HEK293 (cell line): ENCODE results near the gene ALOXE3.

Experiments
- CTCF ChIA-PET: fragments of 350-600 bp; formaldehyde crosslinking; extraction: SDS; loops from one replicate; lab custom pipeline; 2021; ENCODE audit warnings: antibody characterized with exemption; lab: Yijun Ruan, JAX
- POLR2A ChIA-PET: fragments of 300-600 bp; formaldehyde crosslinking; extraction: SDS; loops from one replicate; lab custom pipeline; 2020; ENCODE audit warnings: antibody characterized with exemption, inconsistent platforms; lab: Yijun Ruan, JAX
- H3K27ac ChIP-seq: fragments of 200-500 bp; sonication (Bioruptor generic); 2 replicates; pipeline ENCODE4 v1.5.1; 2014; ENCODE audit warnings: low read depth, low read length, control low read depth, inconsistent platforms; ENCODE audit errors: extremely low read depth
- H3K36me3 ChIP-seq, 2 experiments: fragments of 200-500 bp in 1 of 2; sonication (Bioruptor generic) in 1 of 2; 1 replicate in 1 of 2; 2 replicates in 1 of 2; pipeline ENCODE4 v1.5.1; 2014 to 2017; ENCODE audit warnings: inconsistent platforms in 2 of 2, low read length in 2 of 2; ENCODE audit not compliant: control insufficient read depth in 2 of 2, insufficient read depth in 1 of 2
- H3K4me1 ChIP-seq: fragments of 200-500 bp; sonication (Bioruptor generic); 2 replicates; pipeline ENCODE4 v1.5.1; 2014; ENCODE audit warnings: mild to moderate bottlenecking, low read length, inconsistent platforms; ENCODE audit not compliant: control insufficient read depth, insufficient read depth
- H3K4me3 ChIP-seq: 2 replicates; pipeline ENCODE4 v1.5.1; 2011; ENCODE audit warnings: low read depth, mild to moderate bottlenecking, control low read depth, low read length, moderate library complexity
- H3K9me3 ChIP-seq: fragments of 200-500 bp; sonication (Bioruptor generic); 2 replicates; pipeline ENCODE4 v1.5.1; 2014; ENCODE audit warnings: low read depth, low read length, inconsistent platforms; ENCODE audit not compliant: control insufficient read depth, insufficient read depth
- GLI4 ChIP-seq: fragments of 450-650 bp; formaldehyde crosslinking; IDR thresholded peaks from 2 replicates; pipeline ENCODE4 v1.5.1; 2016; ENCODE audit warnings: missing biosample characterization, missing genetic modification characterization
- HOXC10 ChIP-seq: sonication (generic); formaldehyde crosslinking; IDR thresholded peaks from 2 replicates; pipeline ENCODE4 v1.8.1; 2023; ENCODE audit warnings: mild to moderate bottlenecking, missing genetic modification reagents
- MYNN ChIP-seq: fragments of 450-650 bp; formaldehyde crosslinking; IDR thresholded peaks from 2 replicates; pipeline ENCODE4 v1.5.1; 2016; ENCODE audit warnings: missing biosample characterization, missing genetic modification characterization, borderline replicate concordance
- SCRT1 ChIP-seq: fragments of 450-650 bp; formaldehyde crosslinking; IDR thresholded peaks from 2 replicates; pipeline ENCODE4 v1.5.1; 2016; ENCODE audit warnings: missing biosample characterization, missing genetic modification characterization, borderline replicate concordance
- SCRT2 ChIP-seq: fragments of 450-650 bp; formaldehyde crosslinking; IDR thresholded peaks from 2 replicates; pipeline ENCODE4 v1.5.1; 2016; ENCODE audit warnings: missing biosample characterization, missing genetic modification characterization
- ZNF239 ChIP-seq: fragments of 450-650 bp; formaldehyde crosslinking; IDR thresholded peaks from 2 replicates; pipeline ENCODE4 v1.5.1; 2016; ENCODE audit warnings: missing biosample characterization, missing genetic modification characterization
- ZNF354C ChIP-seq: fragments of 450-650 bp; formaldehyde crosslinking; IDR thresholded peaks from 2 replicates; pipeline ENCODE4 v1.5.1; 2016; ENCODE audit warnings: missing biosample characterization, missing genetic modification characterization, low read depth, borderline replicate concordance
- ZNF366 ChIP-seq: fragments of 450-650 bp; formaldehyde crosslinking; conservative IDR thresholded peaks from 2 replicates; pipeline ENCODE4 v1.5.1; 2016; ENCODE audit warnings: missing biosample characterization, missing genetic modification characterization
- ZNF624 ChIP-seq: fragments of 450-650 bp; formaldehyde crosslinking; IDR thresholded peaks from 2 replicates; pipeline ENCODE4 v1.5.1; 2017; ENCODE audit warnings: missing biosample characterization, missing genetic modification characterization
- ZNF660 ChIP-seq: fragments of 450-650 bp; IDR thresholded peaks from 2 replicates; pipeline ENCODE4 v1.5.1; 2018; ENCODE audit warnings: missing biosample characterization, mild to moderate bottlenecking, missing genetic modification characterization
- ZNF677 ChIP-seq: fragments of 450-650 bp; IDR thresholded peaks from 2 replicates; pipeline ENCODE4 v1.5.0; 2018; ENCODE audit warnings: missing biosample characterization, mild to moderate bottlenecking, missing genetic modification characterization, moderate library complexity
- ZNF701 ChIP-seq: fragments of 450-650 bp; formaldehyde crosslinking; IDR thresholded peaks from 2 replicates; pipeline ENCODE4 v1.5.1; 2016; ENCODE audit warnings: missing biosample characterization, missing genetic modification characterization
- ZNF777 ChIP-seq: fragments of 450-650 bp; formaldehyde crosslinking; IDR thresholded peaks from 2 replicates; pipeline ENCODE4 v1.5.1; 2017; ENCODE audit warnings: missing biosample characterization, missing genetic modification characterization, borderline replicate concordance
- ZNF791 ChIP-seq: fragments of 450-650 bp; formaldehyde crosslinking; IDR thresholded peaks from 2 replicates; pipeline ENCODE4 v1.5.1; 2016; ENCODE audit warnings: missing biosample characterization, missing genetic modification characterization
- ZNF792 ChIP-seq: fragments of 450-650 bp; formaldehyde crosslinking; IDR thresholded peaks from 2 replicates; pipeline ENCODE4 v1.5.1; 2016; ENCODE audit warnings: missing biosample characterization, missing genetic modification characterization
- ZNF837 ChIP-seq: fragments of 450-650 bp; formaldehyde crosslinking; IDR thresholded peaks from 2 replicates; pipeline ENCODE4 v1.5.1; 2016; ENCODE audit warnings: missing biosample characterization, missing genetic modification characterization
- TF ChIP-seq, protein P1 (sequence below): fragments of 450-650 bp; IDR thresholded peaks from 2 replicates; pipeline ENCODE4 v1.5.1; 2018; ENCODE audit warnings: missing biosample characterization, missing genetic modification characterization
- TF ChIP-seq, protein P2 (sequence below): fragments of 450-650 bp; formaldehyde crosslinking; IDR thresholded peaks from 2 replicates; pipeline ENCODE4 v1.5.1; 2016; ENCODE audit warnings: missing biosample characterization, missing genetic modification characterization, low read depth
- TF ChIP-seq, protein P3 (sequence below): fragments of 450-650 bp; formaldehyde crosslinking; IDR thresholded peaks from 2 replicates; pipeline ENCODE4 v1.5.1; 2016; ENCODE audit warnings: missing biosample characterization, missing genetic modification characterization

Gene ALOXE3

DNA sequence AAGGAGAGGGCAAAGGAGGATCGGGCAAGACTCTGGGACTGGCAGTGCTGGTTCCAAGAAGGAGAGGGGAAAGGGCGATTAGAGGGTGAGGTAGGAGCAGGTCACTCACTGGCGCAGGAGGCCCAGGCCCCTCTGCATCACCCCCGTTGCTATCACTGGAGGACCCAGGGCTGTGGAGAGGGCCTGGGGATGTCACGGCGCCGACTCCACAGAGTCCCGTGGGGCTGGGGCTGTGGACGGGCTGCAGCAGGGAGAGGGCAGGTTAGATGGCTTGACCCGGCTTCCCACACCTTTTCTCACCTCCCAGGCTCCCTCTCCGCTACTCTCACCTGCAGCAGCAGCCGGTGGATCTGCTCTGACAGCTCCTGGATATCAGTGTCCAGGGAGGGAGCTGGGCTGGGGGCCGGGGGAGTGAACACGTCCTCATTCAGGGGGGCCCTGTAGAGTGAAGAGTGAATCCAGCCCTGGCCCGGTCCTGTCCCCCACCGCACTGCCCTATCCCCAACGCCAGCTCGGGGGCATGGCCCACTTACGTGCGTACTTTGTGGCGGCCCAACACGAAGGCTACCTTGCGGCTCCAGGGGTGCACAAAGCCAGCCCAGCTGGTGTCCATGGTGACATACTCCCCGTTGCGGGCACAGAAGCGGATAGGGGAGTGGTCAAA is 29.0 kb upstream of the ALOXE3 start:
- H3K36me3 ChIP-seq = peaks cover 0 to 73% of the 10 kb centered on the region in 2 experiments; a peak in 1 of 3 replicates
- no peak for TF ChIP-seq ZNF677 (tag by site-specific recombination)
- TF ChIP-seq ZNF660 (tag by site-specific recombination) = no peak
- no peak for TF ChIP-seq ZNF354C (tag by site-specific recombination)
- TF ChIP-seq ZNF791 (tag by site-specific recombination) = no peak
- TF ChIP-seq, protein P1, sequence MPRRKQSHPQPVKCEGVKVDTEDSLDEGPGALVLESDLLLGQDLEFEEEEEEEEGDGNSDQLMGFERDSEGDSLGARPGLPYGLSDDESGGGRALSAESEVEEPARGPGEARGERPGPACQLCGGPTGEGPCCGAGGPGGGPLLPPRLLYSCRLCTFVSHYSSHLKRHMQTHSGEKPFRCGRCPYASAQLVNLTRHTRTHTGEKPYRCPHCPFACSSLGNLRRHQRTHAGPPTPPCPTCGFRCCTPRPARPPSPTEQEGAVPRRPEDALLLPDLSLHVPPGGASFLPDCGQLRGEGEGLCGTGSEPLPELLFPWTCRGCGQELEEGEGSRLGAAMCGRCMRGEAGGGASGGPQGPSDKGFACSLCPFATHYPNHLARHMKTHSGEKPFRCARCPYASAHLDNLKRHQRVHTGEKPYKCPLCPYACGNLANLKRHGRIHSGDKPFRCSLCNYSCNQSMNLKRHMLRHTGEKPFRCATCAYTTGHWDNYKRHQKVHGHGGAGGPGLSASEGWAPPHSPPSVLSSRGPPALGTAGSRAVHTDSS (tag by site-specific recombination) = no peak
- TF ChIP-seq ZNF366 (tag by site-specific recombination) = no peak
- no peak for TF ChIP-seq ZNF837 (tag by site-specific recombination)
- no peak for TF ChIP-seq ZNF777 (tag by site-specific recombination)
- TF ChIP-seq HOXC10 (CRISPR knock-in tag) = no peak
- no peak for TF ChIP-seq ZNF792 (tag by site-specific recombination)
- TF ChIP-seq, protein P2, sequence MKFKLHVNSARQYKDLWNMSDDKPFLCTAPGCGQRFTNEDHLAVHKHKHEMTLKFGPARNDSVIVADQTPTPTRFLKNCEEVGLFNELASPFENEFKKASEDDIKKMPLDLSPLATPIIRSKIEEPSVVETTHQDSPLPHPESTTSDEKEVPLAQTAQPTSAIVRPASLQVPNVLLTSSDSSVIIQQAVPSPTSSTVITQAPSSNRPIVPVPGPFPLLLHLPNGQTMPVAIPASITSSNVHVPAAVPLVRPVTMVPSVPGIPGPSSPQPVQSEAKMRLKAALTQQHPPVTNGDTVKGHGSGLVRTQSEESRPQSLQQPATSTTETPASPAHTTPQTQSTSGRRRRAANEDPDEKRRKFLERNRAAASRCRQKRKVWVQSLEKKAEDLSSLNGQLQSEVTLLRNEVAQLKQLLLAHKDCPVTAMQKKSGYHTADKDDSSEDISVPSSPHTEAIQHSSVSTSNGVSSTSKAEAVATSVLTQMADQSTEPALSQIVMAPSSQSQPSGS (tag by site-specific recombination) = no peak
- no peak for TF ChIP-seq GLI4 (tag by site-specific recombination)
- no peak for TF ChIP-seq MYNN
- TF ChIP-seq ZNF624 (tag by site-specific recombination) = no peak
- no peak for TF ChIP-seq ZNF701
- TF ChIP-seq SCRT1 = no peak
- no peak for TF ChIP-seq ZNF239 (tag by site-specific recombination)
- no peak overlapping the region for H3K27ac ChIP-seq
- ChIA-PET POLR2A (interaction anchor here (1.0 kb wide), 1 partner anchor 9 kb away, joined by 3 read pairs; no protein-coding TSS in a partner anchor), CTCF (interaction anchor here (1.1 kb wide), 1 partner anchor 53 kb away, joined by 3 read pairs; no protein-coding TSS in a partner anchor)
- no peak overlapping the region for H3K4me3 ChIP-seq
- H3K9me3 ChIP-seq = no peaks in the 10 kb centered on the region
- H3K4me1 ChIP-seq = no peaks in the 10 kb centered on the region

DNA sequence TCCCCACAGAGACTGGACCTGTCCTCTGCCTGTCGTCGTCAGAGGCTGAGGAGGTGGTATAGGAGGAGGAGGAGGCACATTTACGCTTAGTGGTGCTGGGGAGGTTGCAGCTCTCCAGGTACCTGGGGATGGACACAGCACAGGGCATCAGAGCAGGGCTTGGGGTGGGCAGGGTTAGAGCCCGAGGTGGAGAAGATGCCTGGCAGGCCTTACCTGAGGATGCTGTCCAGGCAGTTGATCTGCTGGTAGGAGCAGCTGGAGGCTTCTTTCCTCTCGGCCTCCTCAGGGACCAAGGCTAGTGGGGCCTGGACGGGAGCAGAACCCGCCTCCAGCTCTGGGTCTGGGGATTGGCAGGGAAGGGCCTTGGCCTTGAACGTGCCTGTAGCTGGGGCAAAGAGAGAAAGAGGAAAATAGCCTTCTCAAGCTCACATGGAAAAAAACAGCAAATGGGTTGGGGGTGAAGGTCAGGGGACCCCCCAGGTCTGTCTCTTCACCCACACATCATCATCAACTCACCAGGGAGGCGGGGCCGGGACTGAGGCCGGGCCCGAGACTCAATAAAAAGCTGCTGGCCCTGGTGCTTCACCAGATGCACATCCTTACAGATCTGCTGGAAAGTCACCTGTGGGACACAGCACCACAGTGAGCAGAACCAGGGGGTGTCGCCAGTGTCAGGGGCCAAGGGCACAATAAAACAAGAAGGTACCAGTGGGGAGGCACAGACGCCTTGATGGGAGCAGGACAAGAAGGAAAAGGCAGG is 28.2 kb upstream of the ALOXE3 start:
- CTCF ChIA-PET = interaction anchor here (0.7 to 2.0 kb wide), 4 partner anchors 16 to 53 kb away, joined by 3 to 4 read pairs (median 3); no protein-coding TSS in a partner anchor
- no peak overlapping the region for H3K4me3 ChIP-seq

More for the DNA sequence above, 28.2 kb upstream of the ALOXE3 start:
- TF ChIP-seq, protein P3, sequence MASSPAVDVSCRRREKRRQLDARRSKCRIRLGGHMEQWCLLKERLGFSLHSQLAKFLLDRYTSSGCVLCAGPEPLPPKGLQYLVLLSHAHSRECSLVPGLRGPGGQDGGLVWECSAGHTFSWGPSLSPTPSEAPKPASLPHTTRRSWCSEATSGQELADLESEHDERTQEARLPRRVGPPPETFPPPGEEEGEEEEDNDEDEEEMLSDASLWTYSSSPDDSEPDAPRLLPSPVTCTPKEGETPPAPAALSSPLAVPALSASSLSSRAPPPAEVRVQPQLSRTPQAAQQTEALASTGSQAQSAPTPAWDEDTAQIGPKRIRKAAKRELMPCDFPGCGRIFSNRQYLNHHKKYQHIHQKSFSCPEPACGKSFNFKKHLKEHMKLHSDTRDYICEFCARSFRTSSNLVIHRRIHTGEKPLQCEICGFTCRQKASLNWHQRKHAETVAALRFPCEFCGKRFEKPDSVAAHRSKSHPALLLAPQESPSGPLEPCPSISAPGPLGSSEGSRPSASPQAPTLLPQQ (tag by site-specific recombination) = no peak
- 0 out of 2 replicates have a peak, but pooled peaks have one; percentile 11 for TF ChIP-seq SCRT2 (tag by site-specific recombination)
- H3K9me3 ChIP-seq = no peaks in the 10 kb centered on the region
- H3K36me3 ChIP-seq = peaks cover 0 to 79% of the 10 kb centered on the region in 2 experiments; a peak in 1 of 3 replicates
- POLR2A ChIA-PET = interaction anchor here (1.0 kb wide), 1 partner anchor 64 kb away, joined by 3 read pairs; no protein-coding TSS in a partner anchor
- no peak overlapping the region for H3K27ac ChIP-seq
- H3K4me1 ChIP-seq = no peaks in the 10 kb centered on the region
